Endothelial cell of umbilical vein (primary cell): ENCODE measurements around the gene DNASE1L1. TPM values are rescaled to one million over a fixed set of nuclear protein-coding genes. Genes with fewer than 3 reads are reported as not detected.

Experiments used
- BruUV-seq: library from RNA; stranded (reverse); fragments of 400-500 nt; replicated peaks from 2 replicates; lab custom pipeline; 2021; lab: Mats Ljungman, UMichigan
- CTCF ChIA-PET: fragments of 300-600, 350-600 bp; sonication (Branson Sonifier 250); formaldehyde crosslinking; loops from one replicate; lab custom pipeline; 2021; ENCODE audit warnings: antibody characterized with exemption, inconsistent platforms; lab: Charles Lee
- POLR2A ChIA-PET: fragments of 300-600, 350-600 bp; sonication (Branson Sonifier 250); formaldehyde crosslinking; loops from one replicate; lab custom pipeline; 2021; ENCODE audit warnings: antibody characterized with exemption, inconsistent platforms; lab: Charles Lee
- DNase-seq: peaks from one replicate; pipeline ENCODE4 v3.0.0-alpha.2; 2011; ENCODE audit warnings: low read depth, low spot score
- FAIRE-seq: peaks from 2 replicates; lab custom pipeline; 2011; peaks lifted over from hg19 to GRCh38; lab: Jason Lieb, UNC
- H2AFZ ChIP-seq: 2 replicates; pipeline ENCODE4 v1.6.0; 2012; ENCODE audit warnings: low read depth, low read length, control low read depth, inconsistent platforms
- H3K27ac ChIP-seq: 2 replicates; pipeline ENCODE4 v1.5.1; 2011; ENCODE audit warnings: low read depth, mild to moderate bottlenecking, control low read depth, low read length, moderate library complexity; ENCODE audit not compliant: insufficient read depth
- H3K27me3 ChIP-seq, 2 experiments: 2 replicates each; pipeline versions ENCODE4 v1.6.0 to v1.6.1; 2011; ENCODE audit warnings: low read length in 2 of 2, mixed read lengths in 1 of 2; ENCODE audit not compliant: control insufficient read depth in 2 of 2, insufficient read depth in 2 of 2
- H3K36me3 ChIP-seq, 2 experiments: 2 replicates in 1 of 2; 3 replicates in 1 of 2; pipeline ENCODE4 v1.5.1; 2011; ENCODE audit warnings: low read length in 2 of 2, mild to moderate bottlenecking in 1 of 2, moderate library complexity in 1 of 2; ENCODE audit not compliant: control insufficient read depth in 2 of 2, insufficient read depth in 2 of 2; ENCODE audit errors: extremely low read depth in 1 of 2
- H3K4me1 ChIP-seq: 3 replicates; pipeline ENCODE4 v1.5.1; 2011; ENCODE audit warnings: mild to moderate bottlenecking, low read length; ENCODE audit not compliant: control insufficient read depth, insufficient read depth; ENCODE audit errors: extremely low read depth
- H3K4me2 ChIP-seq: 2 replicates; pipeline ENCODE4 v1.6.1; 2011; ENCODE audit warnings: low read length, control low read depth, mixed read lengths; ENCODE audit not compliant: insufficient read depth
- H3K4me3 ChIP-seq, 3 experiments: fragments of 200-600 bp in 1 of 3; sonication (generic), shearing (Covaris generic) in 1 of 3; replicated peaks in 1 of 3; 2 replicates each; pipeline ENCODE4 v1.5.1; 2011 to 2016; ENCODE audit warnings: control low read depth in 3 of 3, low read length in 3 of 3, mild to moderate bottlenecking in 2 of 3, inconsistent platforms in 1 of 3, low read depth in 1 of 3, moderate library complexity in 1 of 3; ENCODE audit not compliant: insufficient read depth in 1 of 3
- H3K79me2 ChIP-seq: 2 replicates; pipeline ENCODE4 v1.6.0; 2012; ENCODE audit warnings: low read length, inconsistent platforms; ENCODE audit not compliant: control insufficient read depth, insufficient read depth
- H3K9ac ChIP-seq: replicated peaks from 2 replicates; pipeline ENCODE3; 2011; ENCODE audit warnings: low read length, control low read depth; ENCODE audit not compliant: insufficient read depth; ENCODE audit errors: extremely low read depth
- H3K9me1 ChIP-seq: replicated peaks from 3 replicates; pipeline ENCODE4 v1.6.0; 2011; ENCODE audit warnings: mild to moderate bottlenecking, low read length; ENCODE audit not compliant: control insufficient read depth, insufficient read depth; ENCODE audit errors: extremely low read depth
- H3K9me3 ChIP-seq: replicated peaks from 2 replicates; pipeline ENCODE4 v1.5.1; 2012; ENCODE audit warnings: low read length, inconsistent platforms; ENCODE audit not compliant: control insufficient read depth, insufficient read depth
- H4K20me1 ChIP-seq: replicated peaks from 2 replicates; pipeline ENCODE3; 2011; ENCODE audit warnings: mild to moderate bottlenecking, low read length; ENCODE audit not compliant: control insufficient read depth, insufficient read depth; ENCODE audit errors: extremely low read depth
- EZH2 ChIP-seq: IDR thresholded peaks from 2 replicates; pipeline ENCODE4 v1.6.1; 2012; ENCODE audit warnings: borderline replicate concordance, low read depth, mild to moderate bottlenecking, moderate library complexity, low read length, inconsistent platforms; ENCODE audit not compliant: severe bottlenecking
- FOS ChIP-seq: IDR thresholded peaks from 2 replicates; pipeline ENCODE4 v1.6.1; 2011; ENCODE audit warnings: mild to moderate bottlenecking, low read length, moderate library complexity, borderline replicate concordance; ENCODE audit not compliant: insufficient read depth
- GATA2 ChIP-seq: IDR thresholded peaks from 2 replicates; pipeline ENCODE4 v1.7.0; 2011; ENCODE audit warnings: low read depth, mild to moderate bottlenecking, moderate library complexity, mixed read lengths, low read length; ENCODE audit not compliant: insufficient read length, insufficient read depth
- JUN ChIP-seq: IDR thresholded peaks from 2 replicates; pipeline ENCODE4 v1.6.1; 2011; ENCODE audit warnings: borderline replicate concordance, low read depth; ENCODE audit not compliant: insufficient read length, insufficient read depth
- MYC ChIP-seq: IDR thresholded peaks from one replicate; pipeline ENCODE4 v1.6.1; 2011; ENCODE audit warnings: mild to moderate bottlenecking, low read depth, low read length
- POLR2A ChIP-seq: IDR thresholded peaks from 2 replicates; pipeline ENCODE4 v1.6.1; 2012; ENCODE audit warnings: low read depth, mild to moderate bottlenecking, control low read depth, low read length
- POLR2AphosphoS5 ChIP-seq: IDR thresholded peaks from 2 replicates; pipeline ENCODE4 v1.6.1; 2012; ENCODE audit warnings: low read depth, mild to moderate bottlenecking, control low read depth, low read length, moderate library complexity; ENCODE audit not compliant: insufficient read depth
- dilution Hi-C: fragments of 300-500 bp; cut with MboI; formaldehyde crosslinking; loops from one replicate; pipeline ENCODE4 v1.15.0; 2019; ENCODE audit warnings: low sequenced_read_pairs; ENCODE audit not compliant: extremely low pct_ligation_motif_present
- intact Hi-C: fragments of 100-400 bp; cut with micrococcal nuclease; formaldehyde crosslinking; loops from one replicate; pipeline ENCODE4 v1.10.0; 2022
- polyA plus RNA-seq, 4 experiments: library from polyadenylated mRNA; depleted of rRNA in 3 of 4; stranded (reverse) in 3 of 4; unstranded in 1 of 4; fragments of >200 nt; gene quantifications; 2 replicates each; pipeline versions ENCODE4 v1.2.1 to v1.2.3, GENCODE V29; 2011 to 2012; ENCODE audit warnings: missing spikeins in 1 of 4
- total RNA-seq: library from RNA; stranded (reverse); gene quantifications from 2 replicates; pipeline ENCODE4 v1.2.3, GENCODE V29; 2021
- TF ChIP-seq, protein P1 (sequence below), 2 donors: IDR thresholded peaks; 1 replicate in 1 of 2; 2 replicates in 1 of 2; pipeline ENCODE4 v1.5.1; 2011; ENCODE audit warnings: low read length in 2 of 2, mild to moderate bottlenecking in 2 of 2, moderate library complexity in 2 of 2, control low read depth in 1 of 2, inconsistent platforms in 1 of 2, low read depth in 1 of 2; ENCODE audit not compliant: insufficient read depth in 1 of 2; ENCODE audit errors: extremely low read depth in 1 of 2
- TF ChIP-seq, protein P2 (sequence below): IDR thresholded peaks from 2 replicates; pipeline ENCODE4 v1.6.1; 2011; ENCODE audit not compliant: insufficient read depth, insufficient read length

DNASE1L1 gene
- total and polyA plus RNA-seq, 2 donors (not counting 3 experiments of a cell fraction or from before 2014, with no cell fraction given) = 61.5 to 84.9 TPM

DNA sequence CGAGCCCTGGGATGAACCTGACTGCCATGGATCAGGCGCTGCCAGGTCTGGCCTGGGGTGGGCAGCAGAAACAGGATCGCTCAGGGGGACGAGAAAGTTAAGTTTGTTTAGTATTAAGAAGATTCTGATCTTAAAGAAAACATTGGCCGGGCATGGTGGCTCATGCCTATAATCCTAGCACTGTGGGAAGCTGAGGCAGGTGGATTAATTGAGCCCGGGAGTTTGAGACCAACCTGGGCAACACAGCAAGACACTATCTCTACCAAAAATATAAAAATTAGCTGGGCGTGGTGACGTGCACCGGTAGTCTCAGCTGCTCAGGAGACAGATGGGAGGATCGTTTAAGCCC lies 33.9 kb downstream of the DNASE1L1 start:
- Histone ChIP-seq H2AFZ (no peak overlapping the region), H3K79me2 (peaks cover 21% of the 10 kb centered on the region), H3K27ac (no peak overlapping the region), H3K4me2 (peak overlapping the region; percentile 44), H3K9me1 (no peaks in the 10 kb centered on the region), H3K27me3 (no peaks in the 10 kb centered on the region), H3K9ac (peak overlapping the region; percentile 22), H3K4me1 (peaks cover 23% of the 10 kb centered on the region), H3K9me3 (no peaks in the 10 kb centered on the region), H4K20me1 (no peaks in the 10 kb centered on the region), H3K36me3 (no peaks in the 10 kb centered on the region), H3K4me3 (no peak overlapping the region)
- intact Hi-C loops (no loop called here), dilution Hi-C loops (no loop called here)
- TF ChIP-seq, protein P1, sequence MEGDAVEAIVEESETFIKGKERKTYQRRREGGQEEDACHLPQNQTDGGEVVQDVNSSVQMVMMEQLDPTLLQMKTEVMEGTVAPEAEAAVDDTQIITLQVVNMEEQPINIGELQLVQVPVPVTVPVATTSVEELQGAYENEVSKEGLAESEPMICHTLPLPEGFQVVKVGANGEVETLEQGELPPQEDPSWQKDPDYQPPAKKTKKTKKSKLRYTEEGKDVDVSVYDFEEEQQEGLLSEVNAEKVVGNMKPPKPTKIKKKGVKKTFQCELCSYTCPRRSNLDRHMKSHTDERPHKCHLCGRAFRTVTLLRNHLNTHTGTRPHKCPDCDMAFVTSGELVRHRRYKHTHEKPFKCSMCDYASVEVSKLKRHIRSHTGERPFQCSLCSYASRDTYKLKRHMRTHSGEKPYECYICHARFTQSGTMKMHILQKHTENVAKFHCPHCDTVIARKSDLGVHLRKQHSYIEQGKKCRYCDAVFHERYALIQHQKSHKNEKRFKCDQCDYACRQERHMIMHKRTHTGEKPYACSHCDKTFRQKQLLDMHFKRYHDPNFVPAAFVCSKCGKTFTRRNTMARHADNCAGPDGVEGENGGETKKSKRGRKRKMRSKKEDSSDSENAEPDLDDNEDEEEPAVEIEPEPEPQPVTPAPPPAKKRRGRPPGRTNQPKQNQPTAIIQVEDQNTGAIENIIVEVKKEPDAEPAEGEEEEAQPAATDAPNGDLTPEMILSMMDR (IDR thresholded peaks at IDR 0.05; ENCODE audit: extremely low read depth in 1 of 2, insufficient read depth in 1 of 2, low read depth in 1 of 2, low read length in 2 of 2) = no peak
- TF ChIP-seq JUN (no peak), POLR2A (no peak), GATA2 (no peak), POLR2AphosphoS5 (no peak), MYC (no peak), EZH2 (no peak), FOS (no peak)
- TF ChIP-seq, protein P2, sequence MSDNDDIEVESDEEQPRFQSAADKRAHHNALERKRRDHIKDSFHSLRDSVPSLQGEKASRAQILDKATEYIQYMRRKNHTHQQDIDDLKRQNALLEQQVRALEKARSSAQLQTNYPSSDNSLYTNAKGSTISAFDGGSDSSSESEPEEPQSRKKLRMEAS = no peak
- DNase-seq (no peak), FAIRE-seq (peak; percentile 64)
- ChIA-PET POLR2A (no interaction called here), CTCF (interaction anchor here (1.1 to 2.4 kb wide), 2 partner anchors 158 to 404 kb away, joined by 3 to 24 read pairs; partner anchors contain the start of gene HCFC1)
- BruUV-seq = no TSS peak
